ENCODE results near the gene PPA2. TPM values are rescaled to one million over a fixed set of nuclear protein-coding genes. Genes with fewer than 3 reads are reported as not detected.
A peak's percentile ranks its signal among the peaks of the same experiment; 100 is the strongest.

PPA2 gene
- total RNA-seq, 4 donors from 2014 or later, result 71.5 to 142 (median 73.0) TPM

DNA sequence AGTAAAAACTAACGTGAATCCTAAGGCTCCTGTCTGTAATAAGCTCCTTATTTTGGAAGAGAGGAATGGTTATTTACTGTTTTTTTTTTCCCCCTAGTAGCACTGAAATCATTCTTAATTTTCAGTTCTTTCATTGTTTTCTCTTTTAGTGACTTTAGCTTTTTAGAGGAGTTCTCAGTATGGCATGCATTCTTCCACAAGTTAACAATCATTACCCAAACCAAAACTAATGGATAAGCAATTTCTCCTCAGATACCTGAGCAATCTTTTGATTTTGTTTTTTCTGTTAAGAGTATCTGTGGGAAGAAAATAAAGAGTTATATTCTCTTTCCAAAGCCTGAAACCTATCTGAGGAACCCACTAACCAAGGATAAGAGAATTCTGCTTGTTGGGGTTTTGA, 16.7 kb upstream of the PPA2 start:
- Histone ChIP-seq H3K36me3 (no peaks in the 10 kb centered on the region), H3K27ac (no peak overlapping the region), H3K4me3 (no peak overlapping the region), H3K27me3 (no peaks in the 10 kb centered on the region), H3K4me1 (no peaks in the 10 kb centered on the region), H3K9me3 (no peaks in the 10 kb centered on the region)
- no peak for ATAC-seq
- TF ChIP-seq POLR2A (IDR thresholded peaks at IDR 0.05) (no peak), EP300 (IDR thresholded peaks at IDR 0.05) (no peak), POLR2AphosphoS5 (IDR thresholded peaks at IDR 0.05) (no peak)
- TF ChIP-seq, protein P1, sequence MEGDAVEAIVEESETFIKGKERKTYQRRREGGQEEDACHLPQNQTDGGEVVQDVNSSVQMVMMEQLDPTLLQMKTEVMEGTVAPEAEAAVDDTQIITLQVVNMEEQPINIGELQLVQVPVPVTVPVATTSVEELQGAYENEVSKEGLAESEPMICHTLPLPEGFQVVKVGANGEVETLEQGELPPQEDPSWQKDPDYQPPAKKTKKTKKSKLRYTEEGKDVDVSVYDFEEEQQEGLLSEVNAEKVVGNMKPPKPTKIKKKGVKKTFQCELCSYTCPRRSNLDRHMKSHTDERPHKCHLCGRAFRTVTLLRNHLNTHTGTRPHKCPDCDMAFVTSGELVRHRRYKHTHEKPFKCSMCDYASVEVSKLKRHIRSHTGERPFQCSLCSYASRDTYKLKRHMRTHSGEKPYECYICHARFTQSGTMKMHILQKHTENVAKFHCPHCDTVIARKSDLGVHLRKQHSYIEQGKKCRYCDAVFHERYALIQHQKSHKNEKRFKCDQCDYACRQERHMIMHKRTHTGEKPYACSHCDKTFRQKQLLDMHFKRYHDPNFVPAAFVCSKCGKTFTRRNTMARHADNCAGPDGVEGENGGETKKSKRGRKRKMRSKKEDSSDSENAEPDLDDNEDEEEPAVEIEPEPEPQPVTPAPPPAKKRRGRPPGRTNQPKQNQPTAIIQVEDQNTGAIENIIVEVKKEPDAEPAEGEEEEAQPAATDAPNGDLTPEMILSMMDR (IDR thresholded peaks at IDR 0.05), result no peak
- WGBS, 2 donors (ENCODE audit: low coverage in 1 of 2), result 60 to 64% methylated on average over 1 of the region's 1 CpG

DNA sequence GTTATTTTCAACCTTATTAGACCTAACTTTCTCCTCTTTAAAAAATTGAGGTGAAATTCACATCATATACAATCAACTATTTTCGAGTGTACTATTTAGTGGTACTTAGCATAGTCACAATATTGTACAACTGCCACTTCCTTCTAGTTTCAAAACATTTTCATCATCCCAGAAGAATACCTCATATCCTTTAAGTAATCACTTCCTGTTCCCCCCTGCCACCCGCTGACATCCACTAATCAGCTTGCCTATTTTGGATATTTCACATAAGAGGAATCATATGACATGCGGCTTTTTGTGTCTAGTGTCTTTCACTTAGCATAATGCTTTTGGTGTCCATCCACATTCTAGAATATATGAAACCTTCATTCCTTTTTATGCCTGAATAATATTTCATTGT, 10.0 kb upstream of the PPA2 start:
- H3K4me3 ChIP-seq, result no peak overlapping the region
- ATAC-seq, result no peak
- WGBS, 2 donors (ENCODE audit: low coverage in 1 of 2), result 81 to 84% methylated on average over 3 of the region's 3 CpGs
- H3K27ac ChIP-seq, result no peak overlapping the region
- no peaks in the 10 kb centered on the region for H3K4me1 ChIP-seq
- no peaks in the 10 kb centered on the region for H3K27me3 ChIP-seq
- TF ChIP-seq POLR2A (IDR thresholded peaks at IDR 0.05) (no peak), POLR2AphosphoS5 (IDR thresholded peaks at IDR 0.05) (no peak), EP300 (IDR thresholded peaks at IDR 0.05) (no peak)
- TF ChIP-seq, protein P1 (IDR thresholded peaks at IDR 0.05), result no peak
- no peaks in the 10 kb centered on the region for H3K36me3 ChIP-seq
- H3K9me3 ChIP-seq, result no peaks in the 10 kb centered on the region

DNA sequence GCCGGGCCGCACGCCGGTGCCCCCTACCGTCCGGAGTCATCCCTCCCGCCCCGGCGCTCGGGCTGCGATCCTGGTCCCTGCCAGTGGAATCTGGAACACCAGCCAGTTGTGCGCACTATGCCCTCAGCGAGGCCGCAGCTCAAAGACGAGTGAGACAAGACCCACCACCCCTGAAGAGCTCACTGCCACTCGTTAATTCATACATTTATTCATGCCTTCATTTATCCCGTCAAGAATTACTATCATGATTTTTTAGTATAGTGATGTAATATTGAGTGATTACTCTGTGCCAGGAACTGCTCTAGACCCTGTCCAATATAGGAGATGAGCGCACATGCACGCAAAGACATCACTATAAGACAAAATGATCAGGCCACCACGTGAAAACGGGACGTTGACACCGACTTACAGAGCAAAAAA, 247 bp upstream of the PPA2 start:
- H3K27me3 ChIP-seq, result no peaks in the 10 kb centered on the region
- ATAC-seq, result peak; percentile 95
- H3K4me1 ChIP-seq, result peaks cover 8 to 43% (median 15%) of the 10 kb centered on the region in 3 donors
- TF ChIP-seq, protein P1 (IDR thresholded peaks at IDR 0.05), result peak; percentile 81 to 97 (median 86)
- TF ChIP-seq POLR2A (IDR thresholded peaks at IDR 0.05), result no peak
- peak overlapping the region; percentile 88 to 90 for H3K4me3 ChIP-seq
- H3K36me3 ChIP-seq, result no peaks in the 10 kb centered on the region
- WGBS, 2 donors (ENCODE audit: low coverage in 1 of 2), result 22 to 25% methylated on average over 8 to 10 of the region's 23 CpGs
- H3K9me3 ChIP-seq, result no peaks in the 10 kb centered on the region
- H3K27ac ChIP-seq, result peak overlapping the region; percentile 97 to 100 (median 99)

DNA sequence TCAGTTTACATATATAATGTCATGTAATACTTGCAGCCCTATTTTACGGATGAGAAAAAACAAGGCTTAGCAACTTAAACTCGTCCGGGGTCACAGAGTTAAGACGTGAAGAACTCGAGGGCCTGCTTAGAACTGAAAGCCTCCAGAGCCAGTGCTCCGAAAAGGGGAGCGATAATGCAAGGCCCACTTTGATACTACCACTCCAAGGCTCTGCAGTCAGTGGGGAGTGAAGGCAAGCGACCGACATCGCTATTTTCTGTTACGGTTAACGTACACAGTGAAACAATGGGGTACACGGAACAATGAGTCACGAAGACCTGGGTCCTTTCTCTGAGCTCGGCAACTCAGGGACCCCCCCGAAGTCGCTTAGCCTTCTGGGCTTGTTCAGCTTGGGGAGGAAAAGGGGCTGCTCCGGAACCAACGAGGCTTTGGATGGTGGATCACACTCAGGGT, 965 bp downstream of the PPA2 start:
- H3K36me3 ChIP-seq, result no peaks in the 10 kb centered on the region
- no peak for TF ChIP-seq POLR2AphosphoS5 (IDR thresholded peaks at IDR 0.05)
- no peak for TF ChIP-seq POLR2A (IDR thresholded peaks at IDR 0.05)
- TF ChIP-seq, protein P1 (IDR thresholded peaks at IDR 0.05), result no peak
- no peak for TF ChIP-seq EP300 (IDR thresholded peaks at IDR 0.05)
- H3K4me3 ChIP-seq, result peak overlapping the region; percentile 88 to 90
- no peaks in the 10 kb centered on the region for H3K27me3 ChIP-seq
- ATAC-seq, result peak; percentile 19
- H3K4me1 ChIP-seq, result peaks cover 8 to 53% (median 15%) of the 10 kb centered on the region in 3 donors
- H3K9me3 ChIP-seq, result no peaks in the 10 kb centered on the region
- WGBS, 2 donors (ENCODE audit: low coverage in 1 of 2), result 1 to 8% methylated on average over 5 to 10 of the region's 19 CpGs
- H3K27ac ChIP-seq, result peak overlapping the region; percentile 97 to 100 (median 99)

DNA sequence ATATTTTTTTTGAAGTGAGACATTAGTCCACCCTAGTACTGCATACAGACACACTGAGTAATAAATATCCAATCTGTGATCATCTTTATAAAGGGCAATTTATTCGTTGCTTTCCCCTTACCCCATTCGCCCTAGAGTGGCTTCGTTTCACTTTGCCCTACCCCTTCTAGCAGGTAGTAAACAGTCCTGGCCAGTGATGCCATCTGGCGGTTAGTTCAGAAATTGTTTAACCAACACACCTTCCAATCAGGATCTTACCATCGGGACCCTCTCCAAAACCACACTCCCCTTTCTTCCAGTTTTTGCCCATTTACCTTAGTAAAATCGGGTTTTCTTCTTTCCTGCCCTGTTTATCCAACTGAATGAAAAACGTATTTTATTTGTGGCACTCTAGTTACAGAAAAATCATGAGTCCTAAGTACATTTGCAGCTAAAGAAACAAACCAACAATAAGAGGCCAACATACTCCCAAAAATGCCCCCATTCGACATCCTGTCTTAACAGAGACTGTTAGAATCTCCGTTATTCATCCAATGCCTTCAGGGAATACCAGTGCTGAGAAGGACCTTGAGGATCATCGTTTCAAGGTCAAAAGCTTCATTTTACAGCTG, 2.2 kb downstream of the PPA2 start:
- TF ChIP-seq POLR2AphosphoS5 (IDR thresholded peaks at IDR 0.05) (peak; percentile 24), POLR2A (IDR thresholded peaks at IDR 0.05) (no peak), EP300 (IDR thresholded peaks at IDR 0.05) (no peak)
- TF ChIP-seq, protein P1 (IDR thresholded peaks at IDR 0.05), result peak; percentile 70 to 79 (median 72)
- Histone ChIP-seq H3K36me3 (peaks cover 0 to 6% of the 10 kb centered on the region in 2 donors), H3K4me1 (peaks cover 8 to 64% (median 15%) of the 10 kb centered on the region in 3 donors), H3K4me3 (peak overlapping the region; percentile 88 to 90), H3K9me3 (no peaks in the 10 kb centered on the region), H3K27me3 (no peaks in the 10 kb centered on the region), H3K27ac (peak overlapping the region; percentile 97 to 100 (median 99))
- ATAC-seq, result no peak
- WGBS, 2 donors (ENCODE audit: low coverage in 1 of 2), result 8 to 9% methylated on average over 8 to 10 of the region's 10 CpGs
